ENCODE measurements around the gene ATP11A. TPM values are rescaled to one million over a fixed set of nuclear protein-coding genes. Genes with fewer than 3 reads are reported as not detected.
A peak's percentile ranks its signal among the peaks of the same experiment; 100 is the strongest.

The ATP11A gene
- total and polyA plus RNA-seq, 2 experiments from 2014 or later: 12.3 to 52.6 TPM

DNA sequence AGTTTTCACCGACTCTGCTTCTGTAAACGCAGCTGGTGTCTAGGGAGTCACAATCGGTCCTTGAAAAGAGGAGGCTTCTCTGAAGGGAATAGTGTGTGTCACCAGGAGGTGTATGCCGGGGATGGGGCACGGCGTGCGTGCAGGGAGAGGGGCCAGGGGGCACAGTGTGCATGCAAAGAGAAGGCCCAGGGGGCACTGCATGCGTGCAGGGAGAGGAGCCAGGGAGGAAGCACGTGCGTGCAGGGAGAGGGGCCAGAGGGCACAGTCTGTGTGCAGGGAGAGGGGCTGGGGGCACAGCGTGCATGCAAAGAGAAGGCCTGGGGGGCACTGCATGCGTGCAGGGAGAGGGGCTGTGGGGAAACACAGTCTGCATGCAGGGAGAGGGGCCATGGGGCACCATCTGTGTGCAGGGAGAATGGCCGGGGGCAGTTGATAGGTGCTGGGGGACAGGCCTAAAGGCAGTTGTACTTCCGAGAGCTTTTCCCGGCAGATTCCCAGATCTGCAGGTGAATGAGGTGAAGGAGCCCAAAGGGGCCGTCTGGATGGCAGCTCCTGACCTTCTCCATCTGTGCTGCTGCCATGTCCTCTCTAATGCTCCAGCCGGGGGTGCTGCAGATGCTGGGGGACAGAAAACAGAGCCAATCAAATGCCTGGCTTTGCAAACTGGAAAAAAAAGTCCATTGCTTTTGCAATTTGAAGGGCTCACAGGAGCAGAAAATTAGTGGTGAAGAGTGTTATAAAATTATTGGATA, 36.4 kb downstream of the ATP11A start (continued):
- TF ChIP-seq STAT1 (IDR thresholded peaks at IDR 0.05; ENCODE audit: unreplicated experiment) (no peak), ETS1 (IDR thresholded peaks at IDR 0.05) (no peak), ZNF462 (CRISPR knock-in tag; IDR thresholded peaks at IDR 0.05) (no peak), ZNF331 (CRISPR knock-in tag; IDR thresholded peaks at IDR 0.05; ENCODE audit: low read depth) (no peak)

DNA sequence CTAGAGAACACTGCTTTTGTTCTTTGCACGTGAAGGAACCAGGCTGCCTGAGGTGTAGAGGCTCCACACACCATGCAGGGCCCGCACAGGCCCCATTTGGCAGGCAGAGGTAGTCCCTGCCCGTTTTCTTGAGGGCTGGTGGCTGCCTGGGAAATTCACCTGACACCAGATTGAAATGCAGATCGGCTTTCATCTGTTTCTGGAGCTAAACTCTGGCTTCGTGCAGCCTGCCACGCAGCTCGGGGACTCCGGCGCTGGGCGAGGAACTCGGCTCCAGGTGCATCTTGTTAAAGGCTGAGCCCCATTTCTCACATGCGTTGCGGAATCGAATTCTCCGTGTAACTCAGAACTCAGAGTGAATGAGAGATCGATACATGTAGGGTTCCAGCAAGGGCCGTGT, 37.7 kb downstream of the ATP11A start:
- Histone ChIP-seq H3K79me2 (replicated peaks; ENCODE audit: insufficient read depth) (peaks cover 87% of the 10 kb centered on the region), H3K9me2 (ENCODE audit: insufficient read depth) (no peaks in the 10 kb centered on the region), H2AFZ (no peak overlapping the region), H4K20me1 (replicated peaks; ENCODE audit: insufficient read depth) (no peaks in the 10 kb centered on the region), H3K4me2 (peak overlapping the region; percentile 36; the same call in 1 of the 2 replicates), H3K27ac (ENCODE audit: low read depth) (peak overlapping the region; percentile 78), H3K27me3 (ENCODE audit: insufficient read depth) (no peaks in the 10 kb centered on the region), H3F3A (replicated peaks; ENCODE audit: low read depth) (peaks cover 18% of the 10 kb centered on the region; the same call in 1 of the 2 replicates), H3K4me1 (ENCODE audit: insufficient read depth) (peaks cover 47% of the 10 kb centered on the region), H3K4me3 (no peak overlapping the region), H3K36me3 (ENCODE audit: insufficient read depth) (no peaks in the 10 kb centered on the region)
- ATAC-seq (peak; percentile 49), DNase-seq (ENCODE audit: low spot score) (peak; percentile 40)
- Mint-ChIP-seq H3K27me3 (ENCODE audit: insufficient read depth, low read depth, poor library complexity) (peaks cover 19% of the 10 kb centered on the region), H3K36me3 (ENCODE audit: low read depth) (peaks cover 17% of the 10 kb centered on the region), H3K27ac (peak overlapping the region; percentile 40), H3K9me3 (peaks cover 10% of the 10 kb centered on the region), H3K4me1 (peaks cover 72% of the 10 kb centered on the region), H3K4me3 (no peak overlapping the region)
- TF ChIP-seq ZNF114 (CRISPR knock-in tag; IDR thresholded peaks at IDR 0.05) (no peak), ZNF331 (CRISPR knock-in tag; IDR thresholded peaks at IDR 0.05; ENCODE audit: low read depth) (no peak), NANOG (IDR thresholded peaks at IDR 0.05; ENCODE audit: borderline replicate concordance) (no peak), ZNF462 (CRISPR knock-in tag; IDR thresholded peaks at IDR 0.05) (no peak)

Measured in GM23338 (cell line).